PFSK-1 (cell line): ENCODE measurements around the gene LRCH4.

Experiments used
- POLR2AphosphoS5 ChIP-seq: IDR thresholded peaks from 2 replicates; pipeline ENCODE4 v1.6.1; 2012; ENCODE audit warnings: low read depth, mild to moderate bottlenecking, control low read depth, low read length, moderate library complexity
- REST ChIP-seq, 2 experiments: IDR thresholded peaks; 2 replicates each; pipeline versions ENCODE4 v1.6.1 to v1.8.0; 2011 to 2012; ENCODE audit warnings: low read depth in 2 of 2, low read length in 2 of 2, control low read depth in 1 of 2, inconsistent platforms in 1 of 2, mild to moderate bottlenecking in 1 of 2, moderate library complexity in 1 of 2; ENCODE audit not compliant: insufficient read depth in 1 of 2
- TAF1 ChIP-seq: IDR thresholded peaks from 2 replicates; pipeline ENCODE4 v1.6.1; 2012; ENCODE audit warnings: low read length, control low read depth, borderline replicate concordance; ENCODE audit not compliant: insufficient read depth

DNA sequence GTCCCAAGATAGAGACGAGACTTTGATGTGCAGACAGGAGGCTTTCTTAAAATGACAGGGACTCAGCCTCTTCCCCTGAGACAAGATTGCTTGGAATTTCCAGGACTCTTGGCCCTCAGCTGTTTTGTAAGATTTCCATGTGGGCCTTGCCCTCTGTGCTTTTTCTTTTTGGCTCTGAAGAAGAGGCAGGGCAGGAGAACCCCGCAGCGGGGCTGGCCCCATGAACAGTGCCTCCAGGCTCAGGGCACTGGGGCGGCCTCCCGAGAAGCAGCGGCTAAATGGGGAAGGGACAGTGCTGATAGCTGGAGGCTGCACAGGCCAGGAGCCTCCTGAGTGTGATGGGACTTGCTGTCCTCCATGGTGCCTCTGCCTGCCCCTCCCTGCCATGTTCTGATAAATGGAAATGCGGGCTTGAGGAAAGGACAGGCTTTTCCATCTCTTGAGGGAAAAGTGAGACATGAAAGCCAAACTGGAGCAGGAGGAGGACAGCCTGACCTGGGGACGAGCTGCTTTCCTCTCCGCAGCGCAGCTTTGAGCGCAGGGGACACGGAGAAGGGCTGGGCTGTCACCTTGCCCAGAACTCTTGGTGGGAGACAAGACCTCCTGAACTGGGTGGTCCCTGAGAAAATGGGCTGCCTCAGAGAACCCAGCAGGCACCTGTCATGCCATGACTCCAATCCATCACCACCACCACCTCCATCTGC lies 24.3 kb downstream of the LRCH4 start:
- TF ChIP-seq REST (IDR thresholded peaks at IDR 0.05; ENCODE audit: insufficient read depth in 1 of 2, low read depth in 2 of 2, low read length in 2 of 2) (no peak), POLR2AphosphoS5 (no peak), TAF1 (no peak)
